CD4-positive, alpha-beta T cell treated with Interleukin-1 beta for 1 hour (primary cell): ENCODE measurements around the gene TMEM45A.
"Not testable (repeated sequence)": the region's sequence is repeated elsewhere in the genome, so short reads cannot be mapped to it uniquely, and the experiment has no call there.

Experiments used
- DNase-seq, 2 donors: peaks; one replicate each; pipeline ENCODE4 v3.0.0-alpha.2; 2020 to 2022

The TMEM45A gene

GRCh38 chr3:100492059-100493006 is at the start of gene TMEM45A:
TSS of gene TMEM45A (plus strand) at chr3:100492619. CDS start at chr3:100555212, 62,593 bp downstream.
- peak; percentile 79 for DNase-seq

- no peak for DNase-seq
Measured at GRCh38 chr3:100443690-100444089, 48.7 kb upstream of the TMEM45A start.

- not testable (repeated sequence) for DNase-seq
Measured at GRCh38 chr3:100447067-100447466, 45.4 kb upstream of the TMEM45A start.

- DNase-seq: no peak
Measured at GRCh38 chr3:100448079-100448478, 44.3 kb upstream of the TMEM45A start.

GRCh38 chr3:100449214-100449613 is 43.2 kb upstream of the TMEM45A start:
- no peak for DNase-seq

GRCh38 chr3:100454677-100455076 is 37.7 kb upstream of the TMEM45A start:
- no peak for DNase-seq

- DNase-seq: no peak
Measured at GRCh38 chr3:100455841-100456550, 36.4 kb upstream of the TMEM45A start.

- DNase-seq: no peak
Measured at GRCh38 chr3:100456745-100457144, 35.7 kb upstream of the TMEM45A start.

- no peak for DNase-seq
Measured at GRCh38 chr3:100457811-100458210, 34.6 kb upstream of the TMEM45A start.

GRCh38 chr3:100458814-100459213 is 33.6 kb upstream of the TMEM45A start:
- DNase-seq: no peak

GRCh38 chr3:100463002-100463401 is 29.4 kb upstream of the TMEM45A start:
- peak in 1 of 2 donors; percentile 19 for DNase-seq

GRCh38 chr3:100463646-100464155 is 28.7 kb upstream of the TMEM45A start:
- no peak for DNase-seq

- DNase-seq: no peak
Measured at GRCh38 chr3:100465892-100466777, 26.3 kb upstream of the TMEM45A start.

- DNase-seq: no peak
Measured at GRCh38 chr3:100467133-100467532, 25.3 kb upstream of the TMEM45A start.

GRCh38 chr3:100468676-100469075 is 23.7 kb upstream of the TMEM45A start:
- no peak for DNase-seq

- DNase-seq: no peak
Measured at GRCh38 chr3:100470951-100471350, 21.5 kb upstream of the TMEM45A start.

GRCh38 chr3:100471444-100471843 is 21.0 kb upstream of the TMEM45A start:
- DNase-seq: no peak

GRCh38 chr3:100477851-100478360 is 14.5 kb upstream of the TMEM45A start:
- DNase-seq: not testable (repeated sequence)

GRCh38 chr3:100478521-100478920 is 13.9 kb upstream of the TMEM45A start:
- not testable (repeated sequence) for DNase-seq

GRCh38 chr3:100480081-100480480 is 12.3 kb upstream of the TMEM45A start:
- DNase-seq: no peak

- DNase-seq: no peak
Measured at GRCh38 chr3:100482176-100482575, 10.2 kb upstream of the TMEM45A start.

GRCh38 chr3:100483529-100483928 is 8.9 kb upstream of the TMEM45A start:
- DNase-seq: no peak
